GM21528 (cell line): Measurements from ENCODE around the gene GTSE1.
A peak's percentile ranks its signal among the peaks of the same experiment; 100 is the strongest.
"Not testable (repeated sequence)": the region's sequence is repeated elsewhere in the genome, so short reads cannot be mapped to it uniquely, and the experiment has no call there.

ENCODE experiments used
- ATAC-seq: cut with Tn5 transposase; IDR thresholded peaks from one replicate; pipeline ENCODE4 v1.9.1; 2021; ENCODE audit warnings: mild to moderate bottlenecking, moderate library complexity; ENCODE audit not compliant: unreplicated experiment, low FRiP score

The GTSE1 gene

DNA sequence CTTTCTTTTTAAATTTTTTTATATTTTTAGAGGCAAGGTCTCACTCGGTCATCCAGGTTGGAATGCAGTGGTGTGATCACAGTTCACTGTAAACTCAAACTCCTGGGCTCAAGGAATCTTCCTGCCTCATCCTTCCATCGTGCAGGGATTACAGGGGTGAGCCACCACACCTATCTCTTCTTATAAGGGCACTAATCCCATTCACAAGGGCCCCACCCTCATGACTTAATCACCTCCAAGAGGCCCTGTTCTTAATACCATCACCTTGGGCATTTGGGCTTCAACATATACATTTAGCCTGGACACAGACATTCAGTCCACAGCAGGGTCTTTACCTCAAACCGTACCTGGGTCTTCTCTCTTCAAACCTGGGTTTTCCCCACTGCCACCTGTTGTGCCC is 4.5 kb upstream of the GTSE1 start:
- no peak for ATAC-seq

- ATAC-seq: no peak
Observed at GRCh38 chr22:46292732-46293131, 3.9 kb upstream of the GTSE1 start.

DNA sequence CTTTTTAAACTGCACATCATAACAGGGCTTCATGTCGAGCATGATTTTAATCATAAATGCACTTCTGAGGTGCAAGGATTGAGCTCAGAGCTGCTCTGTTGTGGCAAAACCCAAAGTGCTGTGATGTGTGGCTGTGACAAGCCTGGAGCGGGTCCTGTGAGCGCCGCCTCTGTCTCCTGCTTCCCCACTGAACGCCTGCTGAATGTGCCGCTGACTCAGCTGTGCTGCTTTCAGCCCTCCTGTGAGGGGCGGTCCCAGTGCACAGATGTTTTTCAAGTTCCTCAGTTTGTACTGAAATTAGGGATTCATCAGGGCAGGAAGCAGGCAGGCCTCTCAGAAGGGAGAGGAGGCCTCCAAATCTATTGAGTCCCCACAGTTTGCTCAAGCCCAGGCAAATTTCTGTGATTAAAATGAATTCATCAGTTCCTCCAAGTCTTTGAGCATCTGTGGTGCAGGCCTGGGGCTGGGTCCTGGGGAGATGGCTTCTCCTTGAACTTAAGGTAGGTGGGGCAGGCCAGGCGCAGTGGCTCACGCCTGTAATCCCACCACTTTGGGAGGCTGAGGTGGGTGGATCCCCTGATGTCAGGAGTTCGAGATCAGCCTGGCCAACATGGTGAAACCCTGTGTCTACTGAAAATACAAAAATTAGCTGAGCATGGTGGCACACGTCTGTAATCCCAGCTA is 3.0 kb upstream of the GTSE1 start:
- no peak for ATAC-seq

DNA sequence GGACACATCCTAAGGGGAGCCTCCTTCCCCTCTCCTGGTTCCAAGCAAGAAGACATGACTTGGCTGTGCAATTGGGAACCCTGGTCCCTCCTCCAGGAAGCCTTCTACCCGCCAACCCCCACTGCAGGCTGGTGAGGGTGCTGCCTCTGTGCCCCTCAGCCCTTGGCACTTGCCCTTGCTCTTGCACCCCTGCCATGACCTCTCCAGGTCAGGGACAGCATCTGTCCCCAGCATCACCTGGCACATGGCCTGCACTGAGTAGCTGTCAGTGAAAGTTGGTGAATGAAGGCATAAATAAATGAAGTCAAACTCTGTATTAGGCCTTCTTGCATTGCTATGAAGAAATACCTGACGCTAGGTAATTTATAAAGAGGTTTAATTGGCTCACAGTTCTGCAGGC is 1.9 kb upstream of the GTSE1 start:
- no peak for ATAC-seq

DNA sequence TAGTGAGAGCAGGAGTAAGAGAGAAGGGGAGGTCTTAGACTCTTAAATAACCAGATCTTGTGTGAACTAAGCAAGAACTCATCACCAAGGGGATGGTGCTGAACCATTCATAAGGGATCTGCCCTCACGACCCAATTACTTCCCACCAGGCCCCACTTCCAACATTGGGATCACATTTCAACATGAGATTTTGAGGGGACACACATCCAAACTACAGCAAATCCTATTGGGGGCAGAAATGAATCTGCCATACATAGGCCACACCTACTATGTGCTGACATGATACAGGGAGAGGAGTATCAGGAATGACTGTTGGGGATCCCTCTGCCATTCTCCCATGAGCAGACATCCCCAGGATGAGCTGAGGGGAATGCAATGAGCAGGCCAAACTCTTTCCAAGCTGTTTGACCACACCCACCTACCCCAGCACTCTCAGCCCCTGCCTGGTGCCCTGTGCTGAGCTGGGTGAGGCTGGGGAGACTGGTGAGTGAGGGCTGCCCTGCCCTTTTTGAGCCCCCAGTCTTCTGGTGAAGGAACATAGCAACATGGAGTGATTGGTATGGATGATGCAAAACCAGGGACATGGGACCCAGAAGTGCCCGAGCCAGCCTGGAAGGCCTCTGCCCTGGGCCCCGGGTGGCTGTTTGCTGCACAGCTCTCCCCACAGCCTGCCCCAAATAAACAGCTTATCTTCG is 1.2 kb upstream of the GTSE1 start:
- no peak for ATAC-seq

GRCh38 chr22:46297151-46297812 is 612 bp downstream of the GTSE1 start:
- peak; percentile 6 for ATAC-seq

GRCh38 chr22:46299101-46299500 is 2.4 kb downstream of the GTSE1 start:
- ATAC-seq: no peak

- ATAC-seq: no peak
Observed at GRCh38 chr22:46300491-46300890, 3.8 kb downstream of the GTSE1 start.

DNA sequence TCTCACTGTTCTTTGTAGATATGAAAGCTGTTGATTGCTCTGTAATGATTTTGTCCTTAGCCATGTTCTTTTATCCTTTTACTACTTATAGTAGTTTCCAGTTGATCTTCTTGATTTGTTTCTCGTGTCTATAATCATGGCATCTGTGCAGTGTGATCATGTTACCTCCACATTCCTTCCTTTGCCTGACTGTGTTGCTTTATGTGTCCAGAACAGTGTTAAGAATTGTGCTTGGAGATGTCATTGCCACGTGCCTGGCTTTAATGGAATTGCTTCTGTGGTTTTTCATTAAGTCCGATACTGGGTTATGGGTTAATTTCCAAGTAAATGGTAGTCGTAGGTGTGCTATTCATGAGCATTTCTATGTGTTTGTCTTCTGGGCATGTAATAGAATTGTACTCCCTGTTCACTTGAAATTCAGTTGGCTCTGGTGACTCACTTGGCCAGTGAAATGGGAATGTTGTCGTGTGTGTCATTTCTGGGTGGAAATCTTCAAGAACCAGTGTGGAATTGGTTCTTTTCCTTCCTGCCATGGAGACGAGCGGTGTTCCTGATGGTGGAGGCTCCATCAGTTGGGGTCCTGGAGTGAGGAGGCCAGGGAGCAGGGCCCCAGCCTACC is 6.8 kb downstream of the GTSE1 start:
- no peak for ATAC-seq

DNA sequence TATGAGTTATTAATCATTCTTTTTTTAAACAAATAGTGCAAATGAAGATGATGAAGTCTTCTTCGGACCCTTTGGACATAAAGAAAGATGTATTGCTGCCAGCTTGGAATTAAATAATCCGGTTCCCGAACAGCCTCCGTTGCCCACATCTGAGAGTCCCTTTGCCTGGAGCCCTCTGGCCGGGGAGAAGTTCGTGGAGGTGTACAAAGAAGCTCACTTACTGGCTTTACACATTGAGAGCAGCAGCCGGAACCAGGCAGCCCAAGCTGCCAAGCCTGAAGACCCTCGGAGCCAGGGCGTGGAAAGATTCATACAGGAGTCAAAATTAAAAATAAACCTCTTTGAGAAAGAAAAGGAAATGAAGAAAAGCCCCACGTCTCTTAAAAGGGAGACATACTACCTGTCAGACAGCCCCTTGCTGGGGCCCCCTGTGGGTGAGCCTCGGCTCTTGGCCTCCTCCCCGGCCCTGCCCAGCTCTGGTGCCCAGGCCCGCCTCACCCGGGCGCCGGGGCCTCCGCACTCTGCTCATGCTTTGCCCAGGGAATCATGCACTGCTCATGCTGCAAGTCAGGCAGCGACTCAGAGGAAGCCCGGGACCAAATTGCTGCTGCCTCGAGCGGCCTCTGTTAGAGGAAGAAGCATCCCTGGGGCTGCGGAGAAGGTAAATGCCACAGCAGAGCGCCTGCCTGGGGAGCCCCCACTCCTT is 11.8 kb downstream of the GTSE1 start:
- ATAC-seq: no peak

GRCh38 chr22:46309526-46310085 is 12.9 kb downstream of the GTSE1 start:
- ATAC-seq: no peak

- ATAC-seq: no peak
Observed at GRCh38 chr22:46312056-46312455, 15.4 kb downstream of the GTSE1 start.

GRCh38 chr22:46312848-46313247 is 16.2 kb downstream of the GTSE1 start:
- ATAC-seq: not testable (repeated sequence)

DNA sequence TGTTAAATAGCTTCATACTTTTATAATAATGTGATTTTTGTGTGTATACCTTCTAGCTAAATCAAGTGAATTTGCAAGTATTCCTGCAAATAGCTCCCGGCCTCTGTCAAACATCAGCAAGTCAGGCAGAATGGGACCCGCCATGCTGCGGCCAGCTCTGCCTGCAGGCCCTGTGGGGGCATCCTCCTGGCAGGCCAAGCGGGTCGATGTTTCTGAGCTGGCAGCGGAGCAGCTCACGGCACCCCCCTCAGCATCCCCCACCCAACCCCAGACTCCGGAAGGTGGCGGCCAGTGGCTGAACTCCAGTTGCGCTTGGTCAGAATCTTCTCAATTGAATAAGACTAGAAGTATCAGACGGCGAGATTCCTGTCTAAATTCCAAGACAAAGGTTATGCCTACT is 19.3 kb downstream of the GTSE1 start:
- ATAC-seq: no peak

- no peak for ATAC-seq
Observed at GRCh38 chr22:46317646-46318045, 21.0 kb downstream of the GTSE1 start.

DNA sequence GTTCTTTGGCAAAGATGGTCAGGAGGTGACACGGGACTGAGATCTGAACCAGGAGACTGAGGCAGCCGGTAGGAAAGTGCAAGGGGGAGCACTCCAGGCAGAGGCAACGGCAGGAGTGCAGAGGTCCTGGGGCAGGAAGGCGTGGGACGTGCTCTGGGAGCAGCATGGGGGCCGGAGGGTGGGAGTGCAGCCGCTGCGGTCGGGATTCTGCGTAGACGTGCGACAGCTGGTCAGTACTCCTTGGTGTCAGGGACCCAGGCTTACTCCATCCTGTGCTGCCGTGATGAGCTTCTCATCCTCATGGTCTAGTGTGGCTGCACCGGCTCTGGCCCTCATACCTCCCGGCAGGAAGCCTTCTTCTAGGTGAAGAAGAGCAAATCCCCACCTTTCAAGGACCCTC is 21.9 kb downstream of the GTSE1 start:
- no peak for ATAC-seq

- no peak for ATAC-seq
Observed at GRCh38 chr22:46319319-46319718, 22.6 kb downstream of the GTSE1 start.

- no peak for ATAC-seq
Observed at GRCh38 chr22:46320166-46320710, 23.6 kb downstream of the GTSE1 start.

DNA sequence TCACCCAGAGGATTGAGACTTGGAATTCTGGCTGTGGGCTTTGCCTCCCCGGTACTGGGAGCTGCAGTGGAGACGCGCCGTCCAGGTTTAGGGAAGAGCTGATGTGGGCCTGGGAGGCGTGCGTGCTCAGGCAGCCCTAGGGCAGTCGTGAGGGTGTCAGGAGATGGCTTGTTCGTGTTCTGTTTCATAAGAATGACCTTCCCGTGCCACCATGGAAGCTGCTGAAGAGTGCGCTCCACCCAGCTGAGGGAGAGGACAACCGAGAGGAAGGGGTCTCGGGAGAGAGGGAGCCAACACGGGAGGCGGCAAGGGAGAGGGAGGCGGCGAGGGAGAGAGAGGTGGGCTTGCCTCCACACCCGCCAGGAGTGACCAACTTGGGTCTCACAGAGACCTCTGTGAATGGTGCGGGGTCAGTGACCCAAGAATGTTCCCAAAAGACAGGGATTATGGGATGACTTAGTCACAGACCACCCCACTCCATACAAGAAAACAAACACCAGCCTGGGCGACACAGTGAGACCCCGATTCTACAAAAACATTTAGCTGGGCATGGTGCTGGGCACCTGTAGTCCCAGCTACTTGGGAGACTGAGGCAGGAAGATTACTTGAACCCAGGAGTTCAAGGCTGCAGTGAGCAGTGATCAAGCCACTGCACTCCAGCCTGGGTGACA is 24.2 kb downstream of the GTSE1 start:
- no peak for ATAC-seq

DNA sequence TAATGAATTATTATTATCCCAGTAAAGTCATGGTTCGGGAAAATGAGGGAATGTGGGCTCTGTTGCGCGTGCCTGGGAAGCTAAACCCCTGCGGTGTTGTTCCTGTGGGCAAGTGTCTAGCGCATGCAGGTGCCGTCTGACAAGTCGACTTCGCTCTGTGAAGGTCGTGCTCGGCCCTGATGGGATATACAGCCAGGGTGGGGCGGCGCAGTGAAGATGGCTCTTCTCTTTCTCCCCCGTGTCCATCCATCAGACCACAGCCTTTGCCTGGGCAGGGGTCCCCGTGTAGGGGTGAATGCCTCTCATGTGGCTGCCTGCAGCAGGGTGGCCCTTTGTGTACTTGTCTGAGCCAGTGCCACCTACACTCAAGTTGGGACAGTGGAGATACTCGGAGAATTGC is 26.0 kb downstream of the GTSE1 start:
- ATAC-seq: no peak
